SK-N-SH (cell line): ENCODE measurements around the gene IDUA. TPM values are rescaled to one million over a fixed set of nuclear protein-coding genes. Genes with fewer than 3 reads are reported as not detected.

Source experiments
- CTCF ChIA-PET: fragments of 300-600, 350-600 bp; formaldehyde crosslinking; extraction: SDS; loops from one replicate; lab custom pipeline; 2021; lab: Yijun Ruan, JAX
- POLR2A ChIA-PET: fragments of 350-600 bp; sonication (Branson Sonifier 250); formaldehyde crosslinking; extraction: SDS; loops from one replicate; lab custom pipeline; 2020; ENCODE audit warnings: antibody characterized with exemption, inconsistent platforms; lab: Yijun Ruan, JAX
- DNase-seq: peaks from one replicate; pipeline ENCODE4 v3.0.0; 2012
- H2AFZ ChIP-seq: fragments of 200-600 bp; sonication (generic); 2 replicates; pipeline ENCODE4 v1.8.1; 2016; ENCODE audit warnings: antibody characterized with exemption, mild to moderate bottlenecking, low read depth
- H3F3A ChIP-seq: fragments of 200-600 bp; sonication (generic); replicated peaks from 2 replicates; pipeline ENCODE3; 2016; ENCODE audit warnings: antibody characterized with exemption, mild to moderate bottlenecking; ENCODE audit not compliant: insufficient read depth
- H3K27ac ChIP-seq, 2 experiments: fragments of 200-500 bp in 1 of 2; fragments of 200-600 bp in 1 of 2; sonication (Bioruptor generic) in 1 of 2; sonication (generic), shearing (Covaris generic) in 1 of 2; 2 replicates each; pipeline versions ENCODE4 v1.5.1 to v1.6.1; 2014 to 2016; ENCODE audit warnings: low read depth in 2 of 2, inconsistent platforms in 1 of 2, low read length in 1 of 2, mild to moderate bottlenecking in 1 of 2, mixed read lengths in 1 of 2
- H3K27me3 ChIP-seq: fragments of 200-600 bp; sonication (generic), shearing (Covaris generic); 2 replicates; pipeline ENCODE4 v1.6.1; 2016; ENCODE audit warnings: mixed run types; ENCODE audit not compliant: insufficient read depth
- H3K36me3 ChIP-seq, 2 experiments: fragments of 200-500 bp in 1 of 2; fragments of 200-600 bp in 1 of 2; sonication (Bioruptor generic) in 1 of 2; sonication (generic) in 1 of 2; replicated peaks in 1 of 2; 2 replicates each; pipeline versions ENCODE3 to v1.5.1; 2014 to 2016; ENCODE audit warnings: low read length in 1 of 2, mild to moderate bottlenecking in 1 of 2; ENCODE audit not compliant: insufficient read depth in 2 of 2, control insufficient read depth in 1 of 2
- H3K4me1 ChIP-seq, 2 experiments: fragments of 200-500 bp in 1 of 2; fragments of 200-600 bp in 1 of 2; sonication (Bioruptor generic) in 1 of 2; sonication (generic), shearing (Covaris generic) in 1 of 2; 2 replicates each; pipeline versions ENCODE4 v1.5.1 to v1.6.1; 2014 to 2016; ENCODE audit warnings: low read depth in 1 of 2, low read length in 1 of 2, mixed run types in 1 of 2; ENCODE audit not compliant: insufficient read depth in 2 of 2, control insufficient read depth in 1 of 2
- H3K4me2 ChIP-seq: fragments of 200-600 bp; sonication (generic), shearing (Covaris generic); 2 replicates; pipeline ENCODE4 v1.6.1; 2017; ENCODE audit warnings: mixed run types
- H3K4me3 ChIP-seq, 2 experiments: fragments of 200-500 bp in 1 of 2; fragments of 200-600 bp in 1 of 2; sonication (Bioruptor generic) in 1 of 2; sonication (generic), shearing (Covaris generic) in 1 of 2; 2 replicates each; pipeline versions ENCODE4 v1.5.1 to v1.8.1; 2014 to 2016; ENCODE audit warnings: low read depth in 2 of 2, inconsistent platforms in 1 of 2, low read length in 1 of 2, mild to moderate bottlenecking in 1 of 2, mixed read lengths in 1 of 2, moderate library complexity in 1 of 2
- H3K79me2 ChIP-seq: fragments of 200-600 bp; sonication (generic); 2 replicates; pipeline ENCODE4 v1.8.1; 2017; ENCODE audit warnings: mild to moderate bottlenecking; ENCODE audit not compliant: insufficient read depth
- H3K9ac ChIP-seq: fragments of 200-600 bp; sonication (generic); 2 replicates; pipeline ENCODE4 v1.6.1; 2017; ENCODE audit warnings: mixed run types
- H3K9me2 ChIP-seq: fragments of 200-600 bp; sonication (generic); 2 replicates; pipeline ENCODE4 v1.6.1; 2017; ENCODE audit warnings: mixed run types
- H3K9me3 ChIP-seq: fragments of 200-600 bp; sonication (generic); 2 replicates; pipeline ENCODE4 v1.6.1; 2017; ENCODE audit warnings: mixed run types, mild to moderate bottlenecking, moderate library complexity
- H4K20me1 ChIP-seq: fragments of 200-600 bp; sonication (generic); 2 replicates; pipeline ENCODE4 v1.6.1; 2017; ENCODE audit warnings: mild to moderate bottlenecking, mixed run types; ENCODE audit not compliant: insufficient read depth
- EZH2phosphoT487 ChIP-seq: fragments of 200-600 bp; sonication (generic); IDR thresholded peaks from 2 replicates; pipeline ENCODE4 v1.6.1; 2017; ENCODE audit warnings: low read depth, mixed run types, mild to moderate bottlenecking, antibody characterized with exemption, moderate library complexity, borderline replicate concordance
- FOSL2 ChIP-seq: IDR thresholded peaks from 2 replicates; pipeline ENCODE4 v1.4.0; 2012; ENCODE audit warnings: low read depth, mild to moderate bottlenecking, moderate library complexity, borderline replicate concordance
- FOXJ3 ChIP-seq: sonication (generic); formaldehyde crosslinking; IDR thresholded peaks from 2 replicates; pipeline ENCODE4 v1.5.1; 2020; ENCODE audit warnings: mild to moderate bottlenecking, missing genetic modification reagents
- GATA2 ChIP-seq: sonication (generic); formaldehyde crosslinking; IDR thresholded peaks from 2 replicates; pipeline ENCODE4 v1.5.0; 2020; ENCODE audit warnings: mild to moderate bottlenecking, missing genetic modification reagents
- IRF3 ChIP-seq: fragments of 150-350 bp; IDR thresholded peaks from 2 replicates; pipeline ENCODE4 v1.6.1; 2016; ENCODE audit warnings: mild to moderate bottlenecking, low read depth, low read length
- JUND ChIP-seq: IDR thresholded peaks from 2 replicates; pipeline ENCODE4 v1.4.0; 2012
- MAX ChIP-seq: IDR thresholded peaks from 2 replicates; pipeline ENCODE4 v1.4.0; 2012; ENCODE audit warnings: low read depth
- MXI1 ChIP-seq: IDR thresholded peaks from 2 replicates; pipeline ENCODE4 v1.6.1; 2012; ENCODE audit warnings: mild to moderate bottlenecking, low read depth, low read length, improper control_type of control experiment
- PBX3 ChIP-seq: IDR thresholded peaks from 2 replicates; pipeline ENCODE4; 2012
- POLR2AphosphoS5 ChIP-seq: IDR thresholded peaks from 2 replicates; pipeline ENCODE4 v1.6.1; 2012; ENCODE audit warnings: low read depth, low read length
- RCOR1 ChIP-seq: fragments of 150-350 bp; IDR thresholded peaks from 2 replicates; pipeline ENCODE4 v1.6.1; 2017; ENCODE audit warnings: antibody characterized with exemption, low read length
- RFX5 ChIP-seq: IDR thresholded peaks from 2 replicates; pipeline ENCODE4 v1.6.1; 2012; ENCODE audit warnings: mild to moderate bottlenecking, improper control_type of control experiment, low read length
- SIN3A ChIP-seq: IDR thresholded peaks from 2 replicates; pipeline ENCODE4 v1.6.1; 2012; ENCODE audit warnings: low read depth, mild to moderate bottlenecking, low read length, moderate library complexity, borderline replicate concordance
- TAF1 ChIP-seq: IDR thresholded peaks from 2 replicates; pipeline ENCODE4 v1.6.1; 2012; ENCODE audit warnings: low read depth, mild to moderate bottlenecking, low read length, moderate library complexity, borderline replicate concordance
- USF1 ChIP-seq: IDR thresholded peaks from 2 replicates; pipeline ENCODE4 v1.4.0; 2012; ENCODE audit warnings: low read depth, borderline replicate concordance
- WGBS: methylation state at CpG from one replicate; pipeline ENCODE4 v1.1.6; 2017; ENCODE audit warnings: low lambda C conversion rate; 5-methylcytosine and 5-hydroxymethylcytosine counted together
- polyA plus RNA-seq, 3 experiments: library from polyadenylated mRNA; depleted of rRNA; stranded (reverse); fragments of >200 nt; gene quantifications; 2 replicates each; pipeline ENCODE4 v1.2.3, GENCODE V29; 2012

The IDUA gene
- polyA plus RNA-seq, 1 of the 3 experiments (the other 2 are of a cell fraction) = 24.4 TPM

- TF ChIP-seq FOXJ3 (CRISPR knock-in tag) = no peak
- TF ChIP-seq FOSL2 = no peak
- TF ChIP-seq SIN3A = no peak
- no peak for TF ChIP-seq MAX
- TF ChIP-seq RFX5 = no peak
- no peak for TF ChIP-seq EZH2phosphoT487
- no peak for TF ChIP-seq JUND
These were observed 33.3 kb upstream of the IDUA start (continued) for GRCh38 chr4:953574-953915.

- no peaks in the 10 kb centered on the region for H3K79me2 ChIP-seq
- no peaks in the 10 kb centered on the region for H3K9me3 ChIP-seq
- no peak overlapping the region for H3K4me3 ChIP-seq
- no peaks in the 10 kb centered on the region for H3K27me3 ChIP-seq
- ChIA-PET POLR2A (no interaction called here), CTCF (no interaction called here)
- 92% methylated on average over 17 of the region's 17 CpGs for WGBS
- H3K4me1 ChIP-seq = no peaks in the 10 kb centered on the region
- H3K9me2 ChIP-seq = no peaks in the 10 kb centered on the region
- H3K9ac ChIP-seq = no peak overlapping the region
- no peak for DNase-seq
- H3K36me3 ChIP-seq = peaks cover 0 to 14% of the 10 kb centered on the region in 2 experiments
- H4K20me1 ChIP-seq = no peaks in the 10 kb centered on the region
- no peaks in the 10 kb centered on the region for H3F3A ChIP-seq
- no peak overlapping the region for H3K27ac ChIP-seq
- TF ChIP-seq GATA2 (CRISPR knock-in tag) (no peak), PBX3 (no peak), MXI1 (no peak), TAF1 (no peak), POLR2AphosphoS5 (no peak), EZH2phosphoT487 (no peak), IRF3 (no peak), FOSL2 (no peak), RCOR1 (no peak), JUND (no peak), USF1 (no peak)
- no peak overlapping the region for H3K4me2 ChIP-seq
- H2AFZ ChIP-seq = no peak overlapping the region
These were observed 32.4 kb upstream of the IDUA start for GRCh38 chr4:954211-955020.
